ENCODE measurements around the gene DDN. TPM values are rescaled to one million over a fixed set of nuclear protein-coding genes. Genes with fewer than 3 reads are reported as not detected.

DDN gene
- total RNA-seq, 2 donors from 2014 or later, result 0.17 to 0.21 TPM

DNA sequence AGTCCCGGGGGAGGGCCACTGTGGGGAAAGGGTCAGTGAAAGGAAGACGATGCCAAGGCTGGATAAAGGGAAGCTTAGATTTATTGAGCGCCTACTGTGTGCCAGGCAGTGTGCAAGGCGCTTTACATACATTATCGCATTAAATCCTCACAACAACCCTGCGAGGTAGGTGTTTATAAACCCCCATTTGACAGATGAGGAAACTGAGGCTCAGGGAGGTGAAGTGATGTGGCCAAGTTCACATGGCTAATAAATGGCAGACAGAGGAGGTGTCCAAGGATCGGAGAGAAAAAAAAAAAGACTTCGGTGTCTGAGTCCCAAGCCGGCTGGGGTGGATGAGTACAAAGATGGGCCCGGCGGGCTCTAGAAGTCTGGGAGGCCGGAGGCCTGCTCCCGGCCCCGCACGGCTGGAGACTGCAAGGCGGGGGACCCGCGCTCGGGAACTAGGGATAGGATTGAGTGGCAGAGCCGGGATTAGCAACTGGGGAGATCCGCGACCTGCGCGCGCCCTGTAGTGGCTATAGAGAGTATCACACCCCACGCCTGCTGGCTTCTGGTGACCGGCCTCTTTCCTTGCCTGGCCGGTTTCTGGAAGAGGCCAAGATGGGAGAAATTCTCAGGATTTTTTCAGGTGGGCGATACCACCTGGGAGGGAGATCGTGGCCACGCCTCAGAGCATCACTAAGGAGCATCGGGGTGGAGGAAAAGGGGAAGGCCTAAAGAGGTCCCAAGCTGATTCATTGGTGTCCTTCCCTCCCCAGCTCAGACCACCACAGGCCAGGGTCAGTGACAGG lies 3.9 kb downstream of the DDN start:
- Histone ChIP-seq H3K4me3 (peak overlapping the region; percentile 3), H3K9me3 (no peaks in the 10 kb centered on the region), H3K27ac (no peak overlapping the region), H3K9ac (ENCODE audit: low read depth in 2 of 2, low read length in 2 of 2) (no peak overlapping the region), H3K36me3 (no peaks in the 10 kb centered on the region), H3K27me3 (peaks cover 45% of the 10 kb centered on the region), H3K4me1 (peaks cover 27% of the 10 kb centered on the region)
- TF ChIP-seq, protein P1, sequence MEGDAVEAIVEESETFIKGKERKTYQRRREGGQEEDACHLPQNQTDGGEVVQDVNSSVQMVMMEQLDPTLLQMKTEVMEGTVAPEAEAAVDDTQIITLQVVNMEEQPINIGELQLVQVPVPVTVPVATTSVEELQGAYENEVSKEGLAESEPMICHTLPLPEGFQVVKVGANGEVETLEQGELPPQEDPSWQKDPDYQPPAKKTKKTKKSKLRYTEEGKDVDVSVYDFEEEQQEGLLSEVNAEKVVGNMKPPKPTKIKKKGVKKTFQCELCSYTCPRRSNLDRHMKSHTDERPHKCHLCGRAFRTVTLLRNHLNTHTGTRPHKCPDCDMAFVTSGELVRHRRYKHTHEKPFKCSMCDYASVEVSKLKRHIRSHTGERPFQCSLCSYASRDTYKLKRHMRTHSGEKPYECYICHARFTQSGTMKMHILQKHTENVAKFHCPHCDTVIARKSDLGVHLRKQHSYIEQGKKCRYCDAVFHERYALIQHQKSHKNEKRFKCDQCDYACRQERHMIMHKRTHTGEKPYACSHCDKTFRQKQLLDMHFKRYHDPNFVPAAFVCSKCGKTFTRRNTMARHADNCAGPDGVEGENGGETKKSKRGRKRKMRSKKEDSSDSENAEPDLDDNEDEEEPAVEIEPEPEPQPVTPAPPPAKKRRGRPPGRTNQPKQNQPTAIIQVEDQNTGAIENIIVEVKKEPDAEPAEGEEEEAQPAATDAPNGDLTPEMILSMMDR (IDR thresholded peaks at IDR 0.05), result peak; percentile 88
- intact Hi-C loops (cut with DNase I), result no loop called here
- DNase-seq, result peak; percentile 87

DNA sequence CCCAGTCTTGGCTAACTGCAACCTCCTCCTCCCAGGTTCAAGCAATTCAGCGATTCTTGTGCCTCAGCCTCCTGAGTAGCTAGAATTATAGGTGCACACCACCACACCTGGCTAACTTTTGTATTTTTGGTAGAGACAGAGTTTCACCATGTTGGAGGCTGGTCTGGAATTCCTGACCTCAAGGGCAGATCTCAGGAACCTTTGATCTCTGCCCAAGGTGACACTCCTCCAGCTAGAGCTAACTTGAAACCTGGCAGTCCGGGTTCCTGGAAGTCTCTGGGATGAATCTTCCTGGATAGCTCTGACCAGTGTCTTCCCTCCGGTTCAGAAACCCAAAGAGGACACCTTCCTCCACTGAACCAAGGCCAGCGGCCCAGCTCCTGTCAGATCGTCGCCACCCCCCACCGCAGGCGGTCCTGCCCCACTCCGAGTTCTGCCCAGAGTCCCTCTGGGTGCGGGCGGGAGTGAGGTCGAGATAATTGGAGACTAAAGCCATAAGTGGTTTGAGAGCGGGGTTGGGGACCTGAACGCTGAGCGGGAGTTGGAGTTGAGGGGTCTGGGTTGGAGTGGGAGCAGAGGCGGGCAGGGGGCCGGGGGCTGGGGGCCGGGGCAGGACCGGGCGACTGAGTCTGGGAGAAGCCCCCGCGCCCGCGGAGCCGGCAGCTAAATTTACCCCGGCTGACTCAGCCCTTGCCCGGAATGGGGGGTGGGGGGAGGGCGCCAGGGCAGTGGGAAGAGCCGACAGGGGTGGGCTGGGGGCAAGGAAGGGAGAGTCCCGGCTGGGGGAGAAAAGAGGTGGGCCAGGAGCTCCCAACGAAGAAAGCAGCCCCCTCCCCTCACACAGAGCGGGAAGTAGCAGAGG lies 4.7 kb downstream of the DDN start:
- H3K4me3 ChIP-seq, result no peak overlapping the region
- TF ChIP-seq, protein P1 (IDR thresholded peaks at IDR 0.05), result no peak
- H3K36me3 ChIP-seq, result no peaks in the 10 kb centered on the region
- intact Hi-C loops (cut with DNase I), result no loop called here
- no peak for DNase-seq
- H3K9ac ChIP-seq (ENCODE audit: low read depth in 2 of 2, low read length in 2 of 2), result no peak overlapping the region
- no peak overlapping the region for H3K27ac ChIP-seq
- peaks cover 22% of the 10 kb centered on the region for H3K4me1 ChIP-seq
- H3K9me3 ChIP-seq, result no peaks in the 10 kb centered on the region
- H3K27me3 ChIP-seq, result peaks cover 45% of the 10 kb centered on the region

DNA sequence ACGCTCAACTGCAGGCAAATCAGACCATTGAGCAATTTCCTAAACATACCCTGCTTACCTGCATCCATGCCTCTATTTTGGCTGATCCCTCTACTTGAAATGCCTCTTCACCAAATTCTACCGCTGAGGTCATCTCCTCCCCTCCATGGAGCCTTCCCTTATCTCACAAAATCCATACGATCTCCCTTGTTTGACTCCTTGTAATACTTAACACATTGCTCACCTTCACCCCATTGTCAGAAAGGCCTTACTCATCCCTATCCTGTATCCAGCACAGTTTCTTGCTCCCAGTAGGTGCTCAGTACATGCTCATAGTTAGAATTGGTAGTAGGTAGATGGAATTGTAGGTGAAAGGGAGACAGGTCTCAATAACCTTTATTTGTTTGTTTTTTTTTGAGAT lies 5.4 kb downstream of the DDN start:
- Histone ChIP-seq H3K4me3 (no peak overlapping the region), H3K9ac (ENCODE audit: low read depth in 2 of 2, low read length in 2 of 2) (no peak overlapping the region), H3K9me3 (no peaks in the 10 kb centered on the region), H3K27me3 (peaks cover 45% of the 10 kb centered on the region), H3K4me1 (peaks cover 18% of the 10 kb centered on the region), H3K27ac (no peak overlapping the region), H3K36me3 (no peaks in the 10 kb centered on the region)
- no peak for DNase-seq
- intact Hi-C loops (cut with DNase I), result no loop called here
- TF ChIP-seq, protein P1 (IDR thresholded peaks at IDR 0.05), result no peak

DNA sequence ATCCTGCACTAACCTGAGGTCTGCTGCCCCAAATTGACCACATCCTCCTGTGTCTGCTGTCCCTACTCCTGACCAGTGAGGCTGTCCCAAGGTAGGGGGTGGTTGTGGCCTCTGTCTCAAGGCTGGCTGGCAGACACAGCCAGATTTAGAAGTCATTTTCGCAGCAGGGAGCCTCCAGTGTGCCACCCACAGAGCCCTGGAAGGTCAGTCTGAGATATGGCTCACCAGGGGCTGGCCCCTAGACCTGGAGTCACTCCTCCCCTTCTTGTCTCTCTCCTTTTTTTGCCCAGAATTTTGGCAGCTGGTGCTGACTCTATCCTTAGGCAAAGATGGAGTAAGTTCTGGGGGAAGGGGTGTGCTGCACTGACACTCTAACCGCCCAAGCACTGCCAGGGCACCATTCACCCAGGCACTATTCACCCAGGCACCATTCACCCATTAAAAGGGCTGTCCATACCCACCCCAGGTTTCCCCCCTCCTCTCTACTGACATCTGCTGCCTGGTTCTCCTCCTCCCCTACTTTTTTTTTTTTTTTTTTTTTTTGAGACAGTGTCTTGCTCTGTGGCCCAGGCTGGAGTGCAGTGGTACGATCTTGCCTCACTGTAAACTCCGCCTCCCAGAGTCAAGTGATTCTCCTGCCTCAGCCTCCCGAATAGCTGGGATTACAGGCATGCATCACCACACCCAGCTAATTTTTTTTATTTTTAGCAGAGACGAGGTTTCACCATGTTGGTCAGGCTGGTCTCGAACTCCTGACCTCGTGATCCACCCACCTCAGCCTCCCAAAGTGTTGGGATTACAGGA lies 7.7 kb downstream of the DDN start:
- DNase-seq, result no peak
- Histone ChIP-seq H3K9me3 (no peaks in the 10 kb centered on the region), H3K9ac (ENCODE audit: low read depth in 2 of 2, low read length in 2 of 2) (no peak overlapping the region), H3K36me3 (no peaks in the 10 kb centered on the region), H3K4me3 (no peak overlapping the region), H3K27ac (no peak overlapping the region), H3K4me1 (no peaks in the 10 kb centered on the region), H3K27me3 (peaks cover 29% of the 10 kb centered on the region)
- TF ChIP-seq, protein P1 (IDR thresholded peaks at IDR 0.05), result no peak
- intact Hi-C loops (cut with DNase I), result no loop called here

DNA sequence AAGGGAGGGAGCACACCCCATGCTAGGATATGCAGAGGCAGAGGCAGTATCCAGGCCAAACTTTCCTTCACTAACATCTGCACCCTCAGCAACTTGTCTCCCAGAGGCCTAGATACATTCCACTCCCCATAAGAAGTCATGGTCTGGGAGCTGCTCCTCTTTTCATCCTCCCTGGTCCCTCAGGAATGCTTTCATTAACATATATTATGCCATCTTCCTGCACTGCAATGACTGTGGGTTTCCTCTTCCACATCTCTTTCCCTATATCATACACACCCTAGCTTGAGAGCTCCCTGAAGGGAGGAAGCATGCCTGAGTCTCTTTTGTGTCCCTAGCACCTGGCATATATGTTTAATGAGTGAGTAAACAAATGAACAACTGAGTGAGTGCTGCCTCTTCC lies 8.6 kb downstream of the DDN start:
- intact Hi-C loops (cut with DNase I), result no loop called here
- Histone ChIP-seq H3K4me3 (no peak overlapping the region), H3K27me3 (peaks cover 31% of the 10 kb centered on the region), H3K27ac (no peak overlapping the region), H3K9ac (ENCODE audit: low read depth in 2 of 2, low read length in 2 of 2) (no peak overlapping the region), H3K9me3 (no peaks in the 10 kb centered on the region), H3K4me1 (no peaks in the 10 kb centered on the region), H3K36me3 (no peaks in the 10 kb centered on the region)
- DNase-seq, result no peak
- TF ChIP-seq, protein P1 (IDR thresholded peaks at IDR 0.05), result no peak
